CD4-positive, alpha-beta memory T cell (primary cell): Measurements from ENCODE around the gene FOXN4. TPM values are rescaled to one million over a fixed set of nuclear protein-coding genes. Genes with fewer than 3 reads are reported as not detected.

Source experiments
- CTCF ChIA-PET: fragments of 350-600 bp; sonication (Branson Sonifier 250); formaldehyde crosslinking; loops from one replicate; lab custom pipeline; 2021; ENCODE audit warnings: inconsistent platforms; ENCODE audit not compliant: partially characterized antibody; lab: Charles Lee
- POLR2A ChIA-PET: fragments of 350-600 bp; sonication (Branson Sonifier 250); formaldehyde crosslinking; loops from one replicate; lab custom pipeline; 2021; ENCODE audit not compliant: partially characterized antibody; lab: Charles Lee
- DNase-seq, 5 donors: peaks; one replicate each; pipeline versions ENCODE4 v3.0.0 to v3.0.0-alpha.2; 2020 to 2022; ENCODE audit warnings: mixed read lengths in 1 of 5
- H3K27ac ChIP-seq: one replicate; pipeline ENCODE4 v1.7.0; 2013; ENCODE audit warnings: low read depth, low read length
- H3K27me3 ChIP-seq: 2 replicates; pipeline ENCODE4 v1.7.0; 2013; ENCODE audit warnings: mild to moderate bottlenecking, low read length, moderate library complexity; ENCODE audit not compliant: insufficient read depth
- H3K36me3 ChIP-seq: 2 replicates; pipeline ENCODE4 v1.7.0; 2013; ENCODE audit warnings: mild to moderate bottlenecking, low read length, moderate library complexity; ENCODE audit not compliant: insufficient read depth
- H3K4me1 ChIP-seq: 2 replicates; pipeline ENCODE4 v1.7.0; 2013; ENCODE audit warnings: mild to moderate bottlenecking, low read length, moderate library complexity; ENCODE audit not compliant: insufficient read depth
- H3K4me3 ChIP-seq, 2 donors: one replicate each; pipeline ENCODE4 v1.7.0; 2013; ENCODE audit warnings: low read length in 2 of 2, mild to moderate bottlenecking in 1 of 2
- H3K9me3 ChIP-seq, 2 donors: one replicate each; pipeline ENCODE4 v1.7.0; 2013; ENCODE audit warnings: low read length in 2 of 2, control low read depth in 1 of 2; ENCODE audit not compliant: control insufficient read depth in 1 of 2
- H3K27ac Mint-ChIP-seq, 7 donors: one replicate each; pipeline ENCODE4 v1.8.0; 2020 to 2021; ENCODE audit warnings: mixed read lengths in 7 of 7, mild to moderate bottlenecking in 6 of 7, inconsistent platforms in 3 of 7, moderate library complexity in 3 of 7
- H3K27me3 Mint-ChIP-seq, 2 donors: one replicate each; pipeline ENCODE4 v1.8.0; 2020 to 2021; ENCODE audit warnings: mixed read lengths in 2 of 2
- H3K36me3 Mint-ChIP-seq, 2 donors: one replicate each; pipeline ENCODE4 v1.8.0; 2020 to 2021; ENCODE audit warnings: mixed read lengths in 2 of 2, inconsistent platforms in 1 of 2, mild to moderate bottlenecking in 1 of 2
- H3K4me1 Mint-ChIP-seq, 4 donors: one replicate each; pipeline ENCODE4 v1.8.0; 2020 to 2021; ENCODE audit warnings: mixed read lengths in 4 of 4, mild to moderate bottlenecking in 1 of 4
- H3K4me3 Mint-ChIP-seq, 8 donors: one replicate each; pipeline ENCODE4 v1.8.0; 2020 to 2021; ENCODE audit warnings: mixed read lengths in 8 of 8, mild to moderate bottlenecking in 7 of 8, moderate library complexity in 6 of 8, inconsistent platforms in 3 of 8
- H3K9me3 Mint-ChIP-seq, 8 donors: one replicate each; pipeline ENCODE4 v1.8.0; 2020 to 2021; ENCODE audit warnings: mixed read lengths in 8 of 8, mild to moderate bottlenecking in 5 of 8, inconsistent platforms in 3 of 8, moderate library complexity in 1 of 8
- intact Hi-C: fragments of 100-400 bp; cut with micrococcal nuclease; formaldehyde crosslinking; loops from one replicate; pipeline ENCODE4 v1.15.1; 2023
- polyA plus RNA-seq, 2 donors: library from polyadenylated mRNA; unstranded; fragments of 300-500 nt; fragmentation: Illumina TruSeq; gene quantifications; one replicate each; pipeline ENCODE4 v1.2.3, GENCODE V29; 2021
- total RNA-seq, 2 experiments: library from RNA; stranded (reverse); gene quantifications; one replicate each; pipeline ENCODE4 v1.2.3, GENCODE V29; 2021

The FOXN4 gene
- total and polyA plus RNA-seq, 4 experiments from 2014 or later = not detected

- Histone ChIP-seq H3K27ac (no peak overlapping the region), H3K4me3 (no peak overlapping the region), H3K9me3 (no peaks in the 10 kb centered on the region), H3K4me1 (no peaks in the 10 kb centered on the region), H3K36me3 (no peaks in the 10 kb centered on the region), H3K27me3 (no peaks in the 10 kb centered on the region)
- peaks cover 0 to 4% (median 0%) of the 10 kb centered on the region in 4 donors for H3K4me1 Mint-ChIP-seq
- intact Hi-C loops = no loop called here
- ChIA-PET CTCF (no interaction called here), POLR2A (no interaction called here)
- H3K4me3 Mint-ChIP-seq = no peak overlapping the region
- H3K36me3 Mint-ChIP-seq = no peaks in the 10 kb centered on the region
- DNase-seq = no peak
- H3K9me3 Mint-ChIP-seq = no peaks in the 10 kb centered on the region
- peaks cover 6 to 22% of the 10 kb centered on the region in 2 donors for H3K27me3 Mint-ChIP-seq
- no peak overlapping the region for H3K27ac Mint-ChIP-seq
Observed at GRCh38 chr12:109289004-109289403, 20.1 kb downstream of the FOXN4 start.

GRCh38 chr12:109288571-109288970 is 20.5 kb downstream of the FOXN4 start:
- Mint-ChIP-seq H3K27ac (no peak overlapping the region), H3K36me3 (no peaks in the 10 kb centered on the region), H3K9me3 (no peaks in the 10 kb centered on the region), H3K4me3 (no peak overlapping the region), H3K4me1 (peaks cover 0 to 4% (median 0%) of the 10 kb centered on the region in 4 donors), H3K27me3 (peaks cover 6 to 22% of the 10 kb centered on the region in 2 donors)
- Histone ChIP-seq H3K4me3 (no peak overlapping the region), H3K27me3 (no peaks in the 10 kb centered on the region), H3K36me3 (no peaks in the 10 kb centered on the region), H3K27ac (no peak overlapping the region), H3K4me1 (no peaks in the 10 kb centered on the region), H3K9me3 (no peaks in the 10 kb centered on the region)
- CTCF ChIA-PET = no interaction called here
- no peak for DNase-seq
- POLR2A ChIA-PET = no interaction called here
- intact Hi-C loops = no loop called here

DNA sequence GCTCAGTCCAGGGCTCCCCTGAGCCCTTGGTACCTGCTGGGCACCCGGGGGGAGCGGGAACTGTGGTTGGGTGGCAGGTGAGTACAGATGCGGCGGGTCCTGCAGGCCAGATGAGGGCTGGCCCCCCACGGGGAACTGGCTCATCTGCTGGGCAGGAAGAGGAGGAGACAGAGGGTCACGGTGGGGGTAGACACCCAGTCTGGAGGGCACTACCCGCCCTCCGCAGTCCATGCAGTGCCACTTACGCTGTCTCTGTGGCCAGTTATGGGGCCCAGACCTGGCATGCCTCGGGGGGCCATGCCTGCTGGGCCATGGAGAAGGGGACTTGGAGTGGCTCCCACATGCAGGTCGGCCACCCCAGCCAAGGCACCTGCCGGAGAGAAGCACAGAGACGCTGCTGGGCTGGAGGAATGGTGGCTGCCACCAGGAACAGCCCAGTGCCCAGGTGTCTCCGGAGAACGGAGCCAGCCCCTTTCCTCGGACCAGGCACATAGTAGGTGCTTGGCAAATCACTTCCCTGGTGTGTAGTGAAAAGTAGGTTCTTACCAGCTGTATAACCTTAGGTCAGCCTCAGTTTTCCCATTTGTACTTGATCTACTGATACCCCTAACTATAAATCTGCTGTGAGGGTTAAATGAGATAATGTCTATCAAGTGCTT is 21.1 kb downstream of the FOXN4 start:
- Mint-ChIP-seq H3K36me3 (no peaks in the 10 kb centered on the region), H3K9me3 (no peaks in the 10 kb centered on the region), H3K4me3 (no peak overlapping the region), H3K4me1 (peaks cover 0 to 4% (median 0%) of the 10 kb centered on the region in 4 donors), H3K27ac (no peak overlapping the region), H3K27me3 (peaks cover 6 to 18% of the 10 kb centered on the region in 2 donors)
- ChIA-PET POLR2A (no interaction called here), CTCF (no interaction called here)
- no peak overlapping the region for H3K27ac ChIP-seq
- intact Hi-C loops = no loop called here
- H3K27me3 ChIP-seq = no peaks in the 10 kb centered on the region
- no peak overlapping the region for H3K4me3 ChIP-seq
- DNase-seq = no peak
- H3K9me3 ChIP-seq = no peaks in the 10 kb centered on the region
- no peaks in the 10 kb centered on the region for H3K36me3 ChIP-seq
- H3K4me1 ChIP-seq = no peaks in the 10 kb centered on the region

DNA sequence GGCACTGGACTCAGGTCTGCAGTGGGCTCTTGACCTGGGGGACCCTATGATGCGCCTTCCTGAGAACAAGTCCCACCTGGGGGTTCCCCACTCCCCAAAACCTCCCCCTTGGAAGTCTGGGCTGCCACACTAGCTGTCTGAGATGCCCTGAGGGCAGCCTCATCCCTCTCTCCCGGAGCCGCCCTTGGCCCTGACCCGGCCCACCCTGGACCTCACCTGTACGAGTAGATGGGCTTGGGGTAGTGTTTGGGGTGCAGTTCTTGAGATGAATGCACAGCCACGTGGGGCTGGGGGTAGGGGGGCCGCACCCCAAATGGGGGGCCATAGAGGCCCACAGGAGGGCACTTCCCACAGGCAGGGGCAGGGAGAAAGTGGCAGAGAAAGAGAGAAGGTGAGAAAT is 21.9 kb downstream of the FOXN4 start:
- H3K4me1 Mint-ChIP-seq = peaks cover 0 to 4% (median 0%) of the 10 kb centered on the region in 4 donors
- intact Hi-C loops = no loop called here

DNA sequence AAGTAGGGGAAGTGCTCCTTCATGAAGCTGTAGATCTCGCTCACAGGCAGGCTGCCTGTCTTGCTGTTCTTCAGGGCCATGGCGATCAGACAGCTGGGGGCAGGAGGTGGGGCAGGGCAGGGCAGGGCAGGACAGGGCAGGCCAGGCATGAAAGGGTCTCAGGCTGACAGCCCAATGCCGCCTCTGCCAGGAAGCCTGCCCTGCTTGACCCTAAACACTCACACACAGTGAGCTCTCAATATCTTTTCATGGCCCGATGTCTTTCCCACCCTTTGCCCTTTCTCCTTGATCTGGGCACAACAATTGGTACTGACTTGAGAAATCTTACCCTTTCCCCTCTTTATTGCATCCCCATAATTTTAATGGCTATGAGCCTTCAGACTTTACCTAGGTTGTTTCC is 22.4 kb downstream of the FOXN4 start:
- H3K4me3 Mint-ChIP-seq = no peak overlapping the region
- ChIA-PET POLR2A (no interaction called here), CTCF (no interaction called here)
- no peaks in the 10 kb centered on the region for H3K9me3 Mint-ChIP-seq
- Histone ChIP-seq H3K36me3 (no peaks in the 10 kb centered on the region), H3K27me3 (no peaks in the 10 kb centered on the region), H3K4me3 (no peak overlapping the region), H3K27ac (no peak overlapping the region), H3K4me1 (no peaks in the 10 kb centered on the region), H3K9me3 (no peaks in the 10 kb centered on the region)
- intact Hi-C loops = no loop called here
- no peak for DNase-seq
- H3K27me3 Mint-ChIP-seq = peaks cover 6 to 11% of the 10 kb centered on the region in 2 donors
- peaks cover 0 to 4% (median 0%) of the 10 kb centered on the region in 4 donors for H3K4me1 Mint-ChIP-seq
- H3K36me3 Mint-ChIP-seq = no peaks in the 10 kb centered on the region
- no peak overlapping the region for H3K27ac Mint-ChIP-seq

More for the DNA sequence above, 21.9 kb downstream of the FOXN4 start:
- no peaks in the 10 kb centered on the region for H3K9me3 Mint-ChIP-seq
- POLR2A ChIA-PET = no interaction called here
- Histone ChIP-seq H3K27ac (no peak overlapping the region), H3K4me3 (no peak overlapping the region), H3K4me1 (no peaks in the 10 kb centered on the region), H3K36me3 (no peaks in the 10 kb centered on the region), H3K27me3 (no peaks in the 10 kb centered on the region), H3K9me3 (no peaks in the 10 kb centered on the region)
- no peak for DNase-seq
- H3K4me3 Mint-ChIP-seq = no peak overlapping the region
- CTCF ChIA-PET = no interaction called here
- peaks cover 6 to 11% of the 10 kb centered on the region in 2 donors for H3K27me3 Mint-ChIP-seq
- no peaks in the 10 kb centered on the region for H3K36me3 Mint-ChIP-seq
- no peak overlapping the region for H3K27ac Mint-ChIP-seq

DNA sequence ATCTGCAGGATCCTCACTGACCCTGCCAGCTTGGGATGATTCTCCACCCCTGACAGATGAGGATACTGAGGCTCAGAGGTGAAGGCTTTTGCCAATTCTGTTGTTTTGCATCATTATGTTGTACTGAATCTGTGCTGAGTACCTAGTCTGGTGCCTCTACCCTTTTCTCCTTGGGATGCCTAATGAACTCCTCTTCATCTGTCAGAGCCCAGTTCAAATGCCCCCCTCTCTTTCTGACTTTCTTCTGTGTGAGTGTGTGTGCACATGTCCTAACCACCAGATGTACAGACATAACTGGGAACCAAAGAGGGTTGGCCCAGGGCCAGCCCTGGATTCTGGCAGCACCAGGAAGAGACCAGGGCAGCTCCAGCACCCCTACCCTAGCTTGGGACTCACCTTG is 22.8 kb downstream of the FOXN4 start:
- CTCF ChIA-PET = no interaction called here
- Mint-ChIP-seq H3K36me3 (no peaks in the 10 kb centered on the region), H3K4me1 (peaks cover 0 to 4% (median 0%) of the 10 kb centered on the region in 4 donors), H3K4me3 (no peak overlapping the region), H3K9me3 (no peaks in the 10 kb centered on the region), H3K27me3 (peaks cover 6 to 7% of the 10 kb centered on the region in 2 donors), H3K27ac (no peak overlapping the region)
- Histone ChIP-seq H3K27ac (no peak overlapping the region), H3K27me3 (no peaks in the 10 kb centered on the region), H3K36me3 (no peaks in the 10 kb centered on the region), H3K9me3 (no peaks in the 10 kb centered on the region), H3K4me3 (no peak overlapping the region), H3K4me1 (no peaks in the 10 kb centered on the region)
- POLR2A ChIA-PET = no interaction called here
- intact Hi-C loops = no loop called here
- DNase-seq = no peak

DNA sequence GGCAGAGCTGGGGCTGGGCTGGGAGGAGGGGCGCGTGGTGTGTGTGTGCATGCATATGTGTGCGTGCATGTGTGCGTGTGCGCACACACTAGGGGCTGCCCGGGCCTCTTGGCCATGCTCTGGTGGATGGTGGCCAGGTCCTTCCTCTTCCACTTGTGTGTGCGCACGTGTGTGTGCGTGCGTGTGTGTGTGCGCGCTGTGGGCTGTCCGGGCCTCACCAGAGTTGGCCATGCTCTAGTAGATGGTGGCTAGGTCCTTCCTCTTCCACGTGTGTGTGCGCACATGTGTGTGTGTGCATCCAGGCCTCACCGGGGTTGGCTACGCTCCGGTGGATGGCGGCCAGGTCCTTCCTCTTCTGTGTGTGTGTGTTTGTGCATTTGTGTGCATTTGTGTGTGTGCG is 24.7 kb downstream of the FOXN4 start:
- Histone ChIP-seq H3K36me3 (no peaks in the 10 kb centered on the region), H3K9me3 (no peaks in the 10 kb centered on the region), H3K4me3 (no peak overlapping the region), H3K27me3 (no peaks in the 10 kb centered on the region), H3K4me1 (no peaks in the 10 kb centered on the region), H3K27ac (no peak overlapping the region)
- intact Hi-C loops = no loop called here
- ChIA-PET CTCF (no interaction called here), POLR2A (no interaction called here)
- DNase-seq = no peak
- Mint-ChIP-seq H3K36me3 (no peaks in the 10 kb centered on the region), H3K4me1 (peaks cover 0 to 4% (median 0%) of the 10 kb centered on the region in 4 donors), H3K27me3 (peaks cover 0 to 2% of the 10 kb centered on the region in 2 donors), H3K4me3 (no peak overlapping the region), H3K27ac (no peak overlapping the region), H3K9me3 (no peaks in the 10 kb centered on the region)
